Stimulated activated CD8-positive, alpha-beta memory T cell treated with anti-CD3 and anti-CD28 coated beads, Interleukin-15, amount 100 ng/mL, for 1 hour (primary cell): ENCODE measurements around the gene MTF2.

Experiments used
- DNase-seq: peaks from one replicate; pipeline ENCODE4 v3.0.0-alpha.2; 2020; ENCODE audit warnings: low read depth

Gene MTF2

DNA sequence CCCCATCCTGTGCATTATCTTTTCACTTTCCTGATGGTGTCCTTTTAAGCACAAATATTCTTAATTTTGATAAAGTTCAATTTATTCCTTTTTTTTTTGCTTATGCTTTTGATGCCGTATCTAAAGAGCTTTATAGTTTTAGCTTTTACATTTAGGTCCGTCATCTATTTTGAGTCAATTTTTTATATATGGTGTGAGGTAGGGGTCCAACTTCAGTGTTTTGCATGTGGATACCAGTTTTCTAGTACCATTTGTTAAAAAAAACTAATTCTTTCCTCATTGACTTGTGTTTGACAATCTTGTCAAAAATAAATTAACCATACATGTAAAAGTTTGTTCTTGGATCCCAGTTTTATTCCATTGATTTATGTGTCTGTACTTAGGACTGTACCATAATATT, 4.9 kb downstream of the MTF2 start:
- DNase-seq = no peak

DNA sequence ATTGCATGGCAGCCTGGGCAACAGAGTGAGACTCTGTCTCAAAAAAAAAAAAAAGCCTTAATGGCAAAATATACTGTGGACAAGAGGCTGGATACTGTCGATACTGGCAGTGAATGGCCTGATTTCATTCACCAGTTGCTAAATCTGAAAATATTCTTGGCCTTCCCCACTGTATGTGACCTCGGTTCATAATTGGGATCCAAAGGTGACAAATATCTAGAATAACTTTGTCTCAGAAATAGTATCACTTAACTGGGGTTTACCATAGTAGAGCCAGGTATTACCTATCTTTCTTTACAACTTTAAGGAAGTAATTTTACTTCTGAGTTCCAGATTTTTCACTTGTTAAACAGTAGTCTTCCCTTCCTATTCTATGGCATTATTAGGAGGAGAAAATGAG, 8.4 kb downstream of the MTF2 start:
- DNase-seq = no peak

DNA sequence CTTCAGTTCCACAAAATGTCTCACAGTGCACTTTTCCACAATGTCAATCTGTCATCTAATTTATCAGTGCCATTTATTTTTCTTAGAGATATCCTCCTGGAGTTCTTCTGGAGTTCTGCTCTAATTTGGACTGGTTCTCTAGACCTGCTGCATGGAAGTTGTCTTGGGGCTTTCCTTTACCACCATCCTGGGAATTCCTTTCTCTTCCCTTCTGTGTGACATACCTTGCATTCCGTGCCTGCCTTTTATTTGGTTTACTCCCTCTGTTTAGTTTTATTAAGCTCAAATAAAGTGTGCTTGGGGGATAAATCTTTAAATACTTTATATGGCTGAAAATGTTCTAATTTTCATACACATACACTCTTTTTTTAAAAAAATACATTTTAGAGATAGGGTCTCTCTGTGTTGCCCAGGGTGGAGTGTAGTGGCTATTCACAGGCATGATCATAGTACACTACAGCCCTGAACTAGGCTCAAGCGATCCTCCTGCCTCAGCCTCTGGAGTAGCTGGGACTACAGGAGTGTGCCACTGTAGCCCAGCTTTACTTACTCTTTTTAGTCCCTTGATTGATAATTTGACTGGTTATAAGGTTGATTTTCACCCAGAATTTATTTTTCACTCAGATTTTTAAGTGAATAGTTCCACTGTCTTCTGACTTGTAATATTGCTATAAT, 14.4 kb downstream of the MTF2 start:
- DNase-seq = no peak

DNA sequence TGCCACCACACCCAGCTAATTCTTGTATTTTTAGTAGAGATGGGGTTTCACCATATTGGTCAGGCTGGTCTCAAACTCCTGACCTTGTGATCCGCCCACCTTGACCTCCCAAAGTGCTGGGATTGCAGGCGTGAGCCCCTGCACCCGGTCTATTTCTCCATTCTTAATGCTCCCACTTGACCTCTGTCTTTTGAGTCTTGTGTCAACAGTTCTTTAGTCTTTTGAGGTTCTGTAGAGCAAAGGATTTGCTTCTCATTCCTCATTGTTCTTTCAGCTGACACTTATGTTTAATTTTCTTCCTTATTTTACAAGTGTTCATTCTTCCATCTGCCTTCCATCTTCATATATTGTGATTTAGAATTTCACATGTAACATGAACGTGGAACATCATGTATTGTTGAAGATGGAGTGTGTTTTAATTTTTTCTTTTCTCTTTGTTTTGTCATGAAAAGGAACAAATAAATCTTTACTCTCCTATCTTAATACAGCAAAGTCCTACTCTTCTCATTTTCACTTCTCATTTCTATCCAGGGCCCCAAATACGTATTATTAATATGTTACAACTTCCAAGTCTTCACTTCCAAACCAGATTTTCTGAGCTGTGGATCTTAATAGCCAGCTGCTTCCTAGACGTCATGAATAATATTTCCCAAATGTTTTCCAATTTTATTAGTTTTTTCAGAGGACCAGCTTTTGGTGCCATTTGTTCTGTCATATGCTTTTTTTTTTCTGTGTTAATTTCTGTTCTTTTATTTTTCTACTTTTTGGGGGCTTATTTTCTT, 16.9 kb downstream of the MTF2 start:
- DNase-seq = no peak

DNA sequence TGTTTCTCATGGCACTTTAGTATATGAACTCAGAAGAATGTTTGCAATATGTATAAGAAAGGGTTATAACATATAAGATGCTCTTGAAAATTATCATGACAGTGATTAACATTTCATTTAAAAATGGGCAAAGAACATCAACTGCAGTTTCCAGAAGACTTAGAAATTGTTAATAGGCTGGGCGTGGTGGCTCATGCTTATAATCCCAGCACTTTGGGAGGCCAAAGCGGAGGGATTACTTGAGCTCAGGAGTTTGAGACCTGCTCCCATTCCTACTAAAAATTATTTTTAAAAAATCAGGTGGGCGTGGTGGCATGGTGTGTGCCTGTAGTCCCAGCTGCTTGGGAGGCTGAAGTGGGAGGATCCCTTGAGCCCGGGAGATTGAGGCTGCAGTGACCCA, 23.1 kb downstream of the MTF2 start:
- DNase-seq = no peak

DNA sequence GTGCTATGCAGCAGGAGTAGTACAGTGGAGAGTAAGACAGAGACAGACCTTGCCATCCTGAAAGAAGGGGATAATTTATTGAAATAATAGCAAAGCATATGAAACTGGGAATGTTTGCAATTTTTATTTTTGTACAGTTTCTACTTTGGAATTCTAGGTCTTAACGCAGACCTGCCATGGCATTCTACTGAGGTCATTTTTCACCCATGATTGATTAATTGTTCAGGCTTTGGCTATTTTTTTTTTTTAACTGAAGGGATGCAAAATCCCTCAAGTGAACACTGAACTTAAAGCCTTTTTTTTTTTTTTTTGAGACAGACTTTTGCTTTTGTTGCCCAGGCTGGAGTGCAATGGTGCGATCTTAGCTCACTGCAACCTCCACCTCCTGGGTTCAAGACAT, 27.1 kb downstream of the MTF2 start:
- DNase-seq = no peak

DNA sequence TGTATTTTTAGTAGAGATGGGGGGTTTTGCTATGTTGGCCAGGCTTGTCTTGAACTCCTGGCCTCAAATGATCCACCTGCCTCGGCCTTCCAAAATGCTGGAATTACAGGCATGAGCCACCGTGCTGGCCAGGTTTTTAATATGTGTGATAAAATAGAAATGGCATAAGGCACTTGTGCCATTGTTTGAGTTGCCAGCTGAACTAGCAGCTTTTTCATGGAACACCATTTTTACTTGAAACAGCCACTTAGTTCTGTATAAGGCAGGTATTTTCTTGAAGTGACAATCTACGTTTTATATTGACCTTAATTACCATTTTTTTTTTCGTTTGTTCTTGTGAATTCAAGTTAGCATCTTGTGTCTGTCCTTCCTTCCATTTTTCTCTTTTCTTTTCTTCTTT, 28.3 kb downstream of the MTF2 start:
- no peak for DNase-seq

DNA sequence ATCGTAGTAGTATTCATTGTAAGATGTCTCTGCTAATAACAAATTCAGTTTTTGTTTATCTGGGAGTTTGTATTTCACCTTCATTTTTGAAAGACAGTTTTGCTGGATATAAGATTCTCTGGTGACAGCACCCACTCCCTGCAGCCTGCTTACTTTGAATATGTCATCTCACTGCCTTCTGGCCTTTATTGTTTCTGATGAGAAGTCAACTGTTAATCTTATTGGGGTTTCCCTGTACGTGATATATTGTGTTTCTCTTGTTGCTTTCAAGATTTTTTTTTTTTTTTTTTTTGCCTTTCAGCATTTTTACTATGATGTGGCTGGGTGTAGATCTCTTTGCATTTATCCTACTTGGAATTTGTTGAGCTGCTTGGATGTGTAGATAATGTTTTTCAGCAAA, 29.3 kb downstream of the MTF2 start:
- no peak for DNase-seq

DNA sequence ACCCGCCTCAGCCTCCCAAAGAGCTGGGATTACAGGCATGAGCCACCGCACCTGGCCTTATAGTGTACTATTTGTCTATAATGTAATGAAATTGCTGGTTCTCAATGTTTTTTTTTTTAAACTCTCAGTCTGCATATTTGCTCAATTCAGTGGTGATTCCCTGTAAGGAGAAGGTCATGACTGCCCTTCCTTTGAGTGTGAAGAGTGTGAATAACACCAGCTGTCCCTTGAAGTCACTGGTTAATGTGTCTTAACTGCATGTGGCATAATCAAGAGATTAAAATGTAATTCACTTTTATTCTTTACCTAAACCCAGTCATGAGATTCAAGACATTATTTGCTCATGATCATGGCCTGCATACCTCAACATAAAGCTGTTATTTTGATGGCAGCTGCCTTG, 30.5 kb downstream of the MTF2 start:
- DNase-seq = no peak

DNA sequence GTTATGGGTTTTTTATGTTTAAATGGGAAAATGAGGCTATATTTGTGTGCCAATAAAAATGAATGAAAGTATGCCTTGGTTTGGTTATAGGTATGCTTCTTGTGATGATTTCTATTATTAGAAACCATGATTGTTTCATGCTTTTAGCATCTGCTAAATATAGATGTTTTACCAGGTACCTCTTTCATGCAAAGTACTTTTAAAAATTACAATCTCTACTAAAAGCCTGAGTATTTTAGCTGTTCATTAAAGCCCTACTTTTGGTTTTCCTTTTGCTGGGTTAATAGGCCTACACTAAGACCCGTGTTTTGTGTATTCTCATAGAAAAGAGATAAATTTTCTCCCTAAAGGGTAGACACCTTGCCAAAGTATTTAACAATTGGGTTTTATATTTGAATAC, 32.0 kb downstream of the MTF2 start:
- no peak for DNase-seq

DNA sequence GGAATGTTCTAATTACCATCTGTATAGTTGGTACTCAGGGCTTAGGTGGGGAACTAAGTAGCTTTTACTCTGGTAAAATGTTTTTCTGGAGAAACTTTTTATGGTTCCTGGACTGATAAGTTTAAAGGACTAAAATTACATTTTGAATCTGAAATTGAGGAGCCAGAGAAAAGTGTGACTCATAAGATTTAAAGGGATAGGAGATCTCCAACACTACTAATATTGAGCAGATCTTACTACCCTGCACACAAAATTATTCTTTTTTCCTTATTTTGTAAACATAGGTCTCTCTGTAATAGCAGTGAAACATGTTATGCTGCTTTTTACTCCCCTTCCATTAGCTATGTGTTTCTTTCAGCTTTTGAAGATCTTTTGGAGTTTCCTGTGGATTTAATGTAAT, 32.5 kb downstream of the MTF2 start:
- DNase-seq = no peak

DNA sequence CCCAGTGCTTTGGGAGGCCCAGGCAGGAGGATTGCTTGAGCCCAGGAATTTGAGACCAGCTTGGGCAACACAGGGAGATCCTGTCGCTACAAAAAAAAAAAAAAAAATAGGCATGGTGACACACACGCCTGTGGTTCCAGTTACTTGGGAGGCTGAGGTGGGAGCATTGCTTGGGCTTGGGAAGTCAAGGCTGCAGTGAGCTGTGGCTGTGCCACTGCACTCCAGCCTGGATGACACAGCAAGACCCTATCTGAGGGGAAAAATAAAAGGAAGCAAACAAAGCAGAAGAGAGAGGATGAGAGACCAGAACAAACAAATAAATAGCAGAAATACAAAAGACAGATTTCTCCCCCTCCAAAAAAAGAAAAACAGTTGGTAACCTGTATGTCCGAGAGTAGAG, 34.0 kb downstream of the MTF2 start:
- no peak for DNase-seq

DNA sequence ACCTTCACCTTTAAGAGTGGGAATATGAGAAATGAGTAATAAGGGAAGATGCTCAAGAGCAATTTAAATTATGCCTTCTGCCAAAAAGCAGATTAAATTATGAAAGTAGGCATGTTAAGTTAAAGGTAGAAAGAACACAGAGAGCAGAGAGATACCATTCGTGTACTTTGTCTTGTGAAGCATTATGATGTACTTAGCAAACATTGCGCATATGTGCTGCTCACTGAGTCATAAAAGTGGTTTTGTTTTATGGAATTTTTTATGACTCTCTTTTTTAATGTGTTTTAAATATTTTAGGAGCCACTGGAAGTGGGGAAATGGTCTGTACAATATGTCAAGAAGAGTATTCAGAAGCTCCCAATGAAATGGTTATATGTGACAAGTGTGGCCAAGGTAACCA, 35.3 kb downstream of the MTF2 start:
- no peak for DNase-seq

DNA sequence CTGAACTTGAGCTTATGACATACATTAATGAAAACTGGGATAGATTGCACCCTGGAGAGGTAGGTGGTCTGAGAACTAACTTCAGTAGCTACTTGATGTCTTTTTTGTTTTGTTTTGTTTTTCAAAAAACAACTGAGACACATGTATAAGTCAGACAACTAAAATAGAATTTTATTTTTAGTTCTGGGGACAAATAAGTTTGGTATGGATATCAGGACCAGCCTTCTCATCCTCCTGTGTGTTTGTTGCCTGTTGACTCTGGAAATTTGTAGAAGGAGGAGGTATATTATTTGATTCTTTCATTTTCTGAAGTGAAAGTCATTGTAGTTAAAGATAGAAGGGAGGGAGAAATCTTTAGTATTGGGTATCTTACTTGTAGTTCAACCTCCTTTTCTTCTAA, 41.5 kb downstream of the MTF2 start:
- DNase-seq = no peak

DNA sequence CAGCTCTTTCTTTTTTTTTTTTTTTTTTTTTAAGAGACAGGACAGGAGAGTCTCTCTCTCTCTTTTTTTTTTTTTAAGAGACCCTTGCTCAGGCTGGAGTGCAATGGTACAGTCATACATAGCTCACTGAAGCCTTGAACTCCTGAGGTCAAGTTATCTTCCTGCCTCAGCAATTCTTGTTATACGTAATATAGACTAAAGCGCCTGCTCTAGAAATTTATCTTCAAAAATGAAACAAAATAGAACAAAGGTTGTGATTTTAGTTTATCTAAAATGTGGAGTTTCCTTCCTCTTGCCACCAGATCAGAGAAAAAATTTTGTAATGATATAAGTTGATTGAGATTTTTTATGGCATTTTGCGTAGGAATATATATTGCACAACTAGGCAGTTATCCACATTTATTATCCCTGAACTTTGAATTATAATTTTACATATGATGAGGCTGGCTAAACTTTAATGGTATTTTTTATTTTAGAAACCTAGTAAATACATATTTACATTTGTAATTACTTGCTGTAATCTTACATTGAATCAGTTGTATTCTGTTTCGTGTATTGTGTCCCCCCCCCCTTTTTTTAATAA, 44.2 kb downstream of the MTF2 start:
- DNase-seq = no peak

DNA sequence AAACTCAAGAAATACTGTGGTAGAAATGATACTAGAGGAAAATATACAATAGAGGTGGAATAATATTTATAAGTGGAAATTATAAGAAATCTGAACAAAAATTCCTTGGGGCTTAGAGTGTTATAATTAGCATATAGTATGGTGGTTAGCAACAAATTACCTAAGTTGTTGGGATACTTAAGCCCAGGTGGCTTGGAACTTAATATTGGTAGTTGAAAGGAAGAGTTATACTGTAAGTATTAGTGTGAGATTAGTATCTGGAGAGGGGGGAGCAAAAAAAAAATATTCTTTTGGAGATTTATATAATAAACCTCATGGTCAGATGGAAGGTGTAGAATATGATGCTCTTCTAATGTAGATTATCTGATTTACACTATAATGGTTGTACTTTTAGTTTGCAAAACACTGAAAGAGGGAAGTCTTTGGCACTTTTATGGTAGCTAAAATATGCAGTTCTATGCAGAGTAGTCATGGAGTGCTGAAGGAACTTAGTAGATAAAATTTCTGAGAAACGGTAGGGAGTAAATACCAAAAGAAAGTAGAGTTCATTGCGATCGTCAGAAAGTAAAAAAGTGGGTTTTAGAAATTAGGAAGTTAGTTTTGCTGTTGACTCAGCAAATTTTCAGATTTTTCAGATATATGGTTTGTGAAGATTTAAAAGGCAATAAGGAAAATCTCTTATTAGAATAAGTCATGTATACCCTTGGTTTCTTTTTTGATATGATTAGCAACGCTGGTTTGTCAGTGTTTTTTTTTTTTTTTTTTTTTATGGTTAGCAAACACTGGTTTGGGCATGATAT, 45.7 kb downstream of the MTF2 start:
- DNase-seq = no peak

DNA sequence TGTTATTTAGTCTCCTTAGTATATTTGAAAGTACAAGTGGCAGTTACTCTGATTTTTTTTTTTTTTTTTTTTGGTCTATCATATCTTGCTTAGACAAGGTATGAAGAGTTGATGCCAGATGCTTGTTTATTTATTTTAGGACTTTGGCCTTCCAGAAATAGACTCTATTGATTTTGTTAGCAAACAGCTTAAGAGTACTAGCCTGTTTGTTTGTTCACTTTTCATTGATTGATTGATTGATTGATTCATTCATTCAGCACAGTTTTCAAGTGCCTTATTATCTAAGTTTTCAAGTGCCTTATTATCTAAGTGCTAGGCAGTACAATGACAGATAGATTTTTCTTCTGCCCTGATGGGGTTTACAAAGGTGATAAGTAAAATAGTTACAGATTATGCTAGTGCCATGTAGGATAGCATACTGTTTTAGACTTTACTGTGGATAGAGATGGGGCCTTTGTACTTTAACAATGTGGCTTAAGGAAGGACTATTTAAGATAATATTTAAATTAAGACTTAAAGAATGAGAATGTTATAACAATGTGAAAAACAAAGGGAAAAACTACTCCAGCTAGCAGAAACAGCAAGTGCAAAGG, 50.5 kb downstream of the MTF2 start:
- no peak for DNase-seq

DNA sequence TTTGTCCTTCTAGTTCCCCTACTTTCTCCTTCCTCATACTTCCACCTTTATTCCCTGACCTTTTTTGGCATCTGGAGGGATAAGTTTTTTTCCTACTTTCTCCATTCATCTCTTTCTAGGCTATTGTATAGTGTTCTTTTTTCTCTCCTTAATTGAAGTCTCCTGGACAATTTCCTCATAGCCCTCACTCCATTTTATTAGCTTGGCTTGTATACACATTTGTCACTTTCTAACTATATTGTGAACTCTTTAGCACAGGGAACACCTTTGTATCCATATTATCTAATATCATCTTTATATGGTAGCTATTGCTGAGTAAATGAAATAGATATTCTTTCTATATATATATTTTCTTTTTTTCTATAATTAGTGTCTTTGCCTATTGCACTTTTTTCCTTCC, 53.6 kb downstream of the MTF2 start:
- no peak for DNase-seq

DNA sequence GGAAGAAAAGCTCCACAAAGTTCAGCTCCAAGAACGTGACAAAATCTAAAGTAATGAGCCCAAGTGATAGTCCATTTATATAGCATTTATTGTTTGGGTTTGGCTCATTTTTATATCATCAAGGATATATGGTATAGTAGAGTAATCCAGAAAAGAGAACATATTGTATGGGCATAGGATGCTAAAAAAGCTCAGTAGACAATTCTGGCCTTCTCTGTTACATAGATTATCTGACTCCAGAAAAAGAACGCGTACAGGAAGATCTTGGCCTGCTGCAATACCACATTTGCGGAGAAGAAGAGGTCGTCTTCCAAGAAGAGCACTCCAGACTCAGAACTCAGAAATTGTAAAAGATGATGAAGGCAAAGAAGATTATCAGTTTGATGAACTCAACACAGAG, 57.4 kb downstream of the MTF2 start:
- no peak for DNase-seq

DNA sequence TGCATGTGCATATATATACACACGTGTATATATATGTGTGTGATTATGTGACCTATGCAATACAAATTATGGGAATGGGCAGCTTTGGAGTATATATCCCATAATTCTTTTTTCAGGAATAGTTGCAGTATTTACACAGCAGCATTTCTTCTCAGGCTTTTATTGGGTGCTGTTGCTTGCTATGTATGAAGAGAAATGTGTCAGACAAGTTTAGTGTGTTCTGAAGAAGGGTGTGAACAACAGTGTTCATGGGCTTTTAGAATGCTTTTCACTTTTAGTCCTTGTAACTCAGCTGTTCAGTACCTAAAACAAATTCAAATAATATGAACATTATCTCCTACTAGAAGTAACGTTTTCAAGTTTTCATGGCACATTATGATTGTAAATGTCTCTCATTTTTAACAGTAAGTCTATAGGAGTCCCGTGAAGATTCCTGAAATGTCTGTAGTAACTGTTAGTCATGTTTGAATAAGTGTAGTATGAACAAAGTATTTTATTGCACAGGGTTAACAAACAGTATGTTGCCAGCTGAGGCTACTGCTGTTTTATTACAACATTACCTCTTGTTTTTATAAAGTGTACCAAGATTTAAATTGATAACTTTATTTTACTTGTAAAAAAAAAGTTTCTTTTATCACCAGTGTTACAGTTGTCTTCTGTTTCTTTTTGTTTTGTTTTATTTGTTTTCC, 58.7 kb downstream of the MTF2 start:
- DNase-seq = no peak

DNA sequence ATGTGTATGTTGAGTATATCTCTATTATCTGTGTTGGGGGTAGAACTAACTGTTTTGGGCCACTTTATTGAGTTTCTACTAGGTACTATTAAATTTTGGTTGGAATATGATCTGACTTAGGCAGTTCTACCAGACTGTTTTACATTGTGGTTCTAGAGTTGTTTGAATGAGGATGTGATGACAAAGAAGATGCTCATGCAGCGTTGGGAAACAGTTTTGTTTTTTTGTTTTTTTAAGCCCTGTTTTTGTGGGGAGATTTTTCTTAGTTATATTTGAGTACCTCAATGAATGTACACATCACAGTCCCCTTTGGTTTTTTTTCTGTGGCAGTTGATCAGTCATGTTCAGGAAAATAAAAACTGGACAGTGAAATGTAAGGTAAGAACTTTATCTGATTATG, 61.0 kb downstream of the MTF2 start:
- no peak for DNase-seq

DNA sequence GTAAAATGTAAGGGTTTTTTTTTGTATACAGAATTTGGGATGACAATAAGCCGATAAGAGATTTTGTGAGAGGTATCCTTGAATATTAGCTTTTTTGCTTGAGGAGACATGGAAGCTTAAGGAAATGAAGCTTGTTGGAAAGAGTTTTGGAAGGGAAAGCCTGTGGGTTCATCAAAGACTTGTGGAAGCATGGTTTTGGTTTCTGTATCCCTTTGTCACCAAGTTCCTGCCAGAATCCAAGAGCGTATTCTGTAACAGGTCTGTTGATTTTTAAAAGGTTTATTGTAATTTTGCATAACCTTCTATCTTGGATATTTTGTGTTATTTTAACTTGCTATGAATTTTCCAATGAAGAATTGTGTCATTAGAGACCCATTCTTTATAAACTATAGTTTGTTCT, 63.1 kb downstream of the MTF2 start:
- DNase-seq = no peak
